Fibroblast of skin of abdomen (primary cell): ENCODE results near the gene COL25A1.
"Not testable (repeated sequence)": the region's sequence is repeated elsewhere in the genome, so short reads cannot be mapped to it uniquely, and the experiment has no call there.

Source experiments
- DNase-seq: peaks from one replicate; pipeline ENCODE4 v3.0.0-alpha.2; 2013

COL25A1 gene

GRCh38 chr4:109166586-109166985 is 135.9 kb downstream of the COL25A1 start:
- no peak for DNase-seq

DNA sequence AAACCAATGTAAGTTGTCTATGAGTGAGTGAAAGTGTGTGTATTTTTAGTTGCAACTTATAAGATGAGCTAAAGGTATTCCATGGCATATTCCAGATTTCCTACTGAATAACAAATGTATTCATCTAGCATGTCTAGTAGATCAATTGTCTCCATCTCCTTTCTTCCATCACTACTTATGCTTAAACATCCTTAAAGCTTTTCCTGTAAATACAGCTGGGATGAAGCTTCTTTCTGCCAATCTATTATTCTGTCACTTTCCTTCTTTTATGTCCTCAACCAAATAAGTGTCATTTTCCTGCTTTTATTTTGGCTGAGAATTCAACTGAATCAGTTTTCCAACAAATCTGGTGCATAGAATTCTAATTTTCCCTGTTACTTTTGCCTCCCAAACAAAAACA is 136.3 kb downstream of the COL25A1 start:
- no peak for DNase-seq

- peak; percentile 73 for DNase-seq
Observed at GRCh38 chr4:109164011-109164410, 138.4 kb downstream of the COL25A1 start.

- no peak for DNase-seq
Observed at GRCh38 chr4:109163493-109163892, 139.0 kb downstream of the COL25A1 start.

DNA sequence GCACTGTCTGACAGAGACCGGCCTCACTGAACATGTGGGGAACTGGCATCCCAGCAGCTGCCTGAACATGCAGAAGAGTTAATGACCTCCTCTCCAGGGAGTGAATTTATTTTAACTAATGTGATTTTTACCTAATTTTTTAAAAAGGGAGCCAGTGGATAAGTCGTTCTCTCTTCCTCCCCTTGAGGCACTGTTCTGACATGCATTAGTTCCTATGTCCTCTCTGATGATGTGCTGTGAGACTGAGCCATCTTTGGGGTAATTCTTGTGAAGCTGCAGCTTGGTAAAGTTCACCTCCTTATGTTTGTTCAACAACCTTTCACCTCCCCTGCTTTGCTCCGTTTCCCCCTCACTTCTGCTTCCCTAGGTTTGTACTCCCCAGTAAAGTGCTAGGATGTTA is 139.7 kb downstream of the COL25A1 start:
- no peak for DNase-seq

DNA sequence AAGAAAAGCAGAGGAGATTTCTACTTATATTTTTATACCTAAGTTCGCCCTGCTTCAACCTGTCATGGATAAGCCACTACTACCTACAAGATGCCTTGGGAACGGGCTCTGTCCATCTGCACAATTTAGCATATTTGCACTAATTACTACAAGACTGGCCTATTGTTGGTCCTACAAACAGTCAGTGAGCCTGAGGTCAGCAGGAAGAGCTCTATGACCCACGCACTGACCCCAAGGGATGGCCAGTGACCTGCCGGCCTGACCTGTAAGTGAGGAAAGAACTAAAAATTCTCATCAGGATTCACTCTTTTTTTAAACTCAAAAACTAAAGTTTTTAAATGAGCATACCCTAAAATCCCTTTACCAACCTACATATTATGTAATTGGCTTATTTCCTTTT is 142.0 kb downstream of the COL25A1 start:
- DNase-seq: no peak

- no peak for DNase-seq
Observed at GRCh38 chr4:109157696-109158095, 144.8 kb downstream of the COL25A1 start.

DNA sequence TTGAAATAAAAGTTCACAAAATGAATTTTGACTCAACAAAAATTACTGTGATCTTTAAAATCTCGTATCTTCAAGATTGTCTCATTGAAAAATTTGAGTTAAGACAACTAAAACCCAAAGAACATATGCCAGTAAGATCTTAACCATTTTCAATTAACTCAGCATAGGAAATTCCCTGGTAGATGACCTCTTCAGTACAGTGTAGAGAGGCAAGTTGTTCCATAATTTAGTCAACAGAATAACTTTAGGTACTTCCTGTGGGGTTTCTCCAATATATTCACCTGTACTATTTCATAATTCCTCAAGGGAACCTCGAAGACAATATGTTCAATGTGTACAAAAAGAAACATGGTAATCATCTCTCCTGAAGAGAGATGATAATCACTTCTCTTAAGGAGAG is 145.3 kb downstream of the COL25A1 start:
- no peak for DNase-seq

GRCh38 chr4:109156356-109156755 is 146.1 kb downstream of the COL25A1 start:
- DNase-seq: peak; percentile 74

DNA sequence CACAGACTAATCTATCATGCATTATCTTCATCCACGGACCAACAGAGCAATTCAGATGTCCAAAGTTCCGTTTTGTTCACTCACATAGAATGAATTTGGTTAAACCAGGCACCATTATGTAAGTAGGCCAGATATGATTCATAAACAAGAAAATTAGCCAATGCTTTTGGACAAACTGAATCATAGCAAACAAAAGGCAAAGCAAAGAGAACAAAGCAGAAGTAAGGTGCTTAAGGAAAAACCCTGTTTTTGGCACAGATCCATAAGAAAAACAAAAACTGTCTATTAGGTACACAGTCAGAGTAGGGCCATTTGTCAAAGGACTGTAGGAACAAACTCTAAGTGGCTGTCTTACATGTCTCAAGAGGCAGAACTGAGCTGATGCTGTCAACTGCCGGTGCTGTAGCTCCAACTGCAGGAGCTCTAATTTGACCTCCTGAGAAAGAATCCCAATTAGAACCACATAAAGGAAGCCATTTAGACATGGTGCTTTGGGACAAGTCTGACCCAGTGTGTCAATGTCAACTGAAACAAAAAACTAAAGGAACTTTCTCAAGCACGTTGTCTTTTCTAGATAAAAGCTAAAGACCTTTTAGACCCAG is 146.7 kb downstream of the COL25A1 start:
- DNase-seq: peak; percentile 13

- peak; percentile 47 for DNase-seq
Observed at GRCh38 chr4:109155084-109155483, 147.4 kb downstream of the COL25A1 start.

DNA sequence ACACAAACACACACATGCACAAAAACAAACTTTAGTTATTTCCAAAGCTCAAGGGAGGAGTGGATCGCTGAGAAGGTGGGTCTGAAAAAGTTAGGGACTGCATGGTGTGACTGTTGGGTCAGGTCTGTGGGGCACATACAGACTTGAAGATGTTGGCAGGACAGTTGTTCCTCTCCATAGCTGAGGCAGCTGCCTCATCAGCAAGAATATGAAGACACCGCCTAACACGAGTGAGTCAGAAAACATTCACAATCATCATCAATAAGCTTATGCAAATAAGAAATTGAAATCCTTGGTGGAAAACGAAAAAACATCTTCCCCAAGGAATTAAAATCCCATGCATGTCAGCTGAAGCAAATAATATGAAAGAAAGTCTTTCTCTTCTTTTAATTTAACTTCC is 148.0 kb downstream of the COL25A1 start:
- no peak for DNase-seq

DNA sequence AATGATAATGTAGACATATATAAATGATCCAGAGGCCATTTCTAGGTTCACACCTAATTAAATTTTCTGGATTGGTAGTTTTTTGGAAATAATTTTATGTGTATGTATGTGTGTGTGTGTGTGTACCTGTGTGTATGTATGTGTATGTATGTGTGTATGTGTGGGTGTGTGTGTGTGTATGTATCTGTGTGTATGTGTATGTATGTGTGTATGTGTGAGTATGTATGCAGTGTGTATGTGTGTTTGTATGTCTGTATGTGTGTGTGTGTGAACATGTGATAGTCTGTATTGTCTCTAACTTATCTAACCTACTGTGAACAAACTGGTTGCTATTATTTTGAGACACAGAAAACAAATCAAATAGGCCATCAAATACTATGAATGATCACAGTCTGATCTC is 152.6 kb downstream of the COL25A1 start:
- no peak for DNase-seq

GRCh38 chr4:109148577-109149075 is 153.8 kb downstream of the COL25A1 start:
- DNase-seq: no peak

- DNase-seq: no peak
Observed at GRCh38 chr4:109147135-109147534, 155.3 kb downstream of the COL25A1 start.

DNA sequence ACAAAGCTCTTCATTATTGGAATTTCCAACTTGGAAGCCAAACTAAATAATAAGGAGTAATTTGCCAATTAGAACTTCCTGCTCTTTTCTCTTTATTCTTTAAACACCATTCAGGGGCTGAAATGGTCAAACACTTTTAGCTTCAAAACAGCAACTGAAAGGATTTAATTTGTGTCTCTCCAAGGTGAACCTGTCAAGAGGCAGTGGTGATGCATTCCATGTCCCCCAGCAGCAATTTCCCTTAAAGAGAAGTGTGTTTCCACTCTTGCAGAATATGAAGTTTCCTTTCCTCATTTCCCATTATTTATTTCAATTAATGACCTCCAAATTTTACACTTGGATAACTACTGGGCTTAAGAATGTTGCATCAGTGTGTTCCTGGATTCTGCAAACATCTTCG is 156.0 kb downstream of the COL25A1 start:
- DNase-seq: no peak

GRCh38 chr4:109138125-109138524 is 164.3 kb downstream of the COL25A1 start:
- not testable (repeated sequence) for DNase-seq

DNA sequence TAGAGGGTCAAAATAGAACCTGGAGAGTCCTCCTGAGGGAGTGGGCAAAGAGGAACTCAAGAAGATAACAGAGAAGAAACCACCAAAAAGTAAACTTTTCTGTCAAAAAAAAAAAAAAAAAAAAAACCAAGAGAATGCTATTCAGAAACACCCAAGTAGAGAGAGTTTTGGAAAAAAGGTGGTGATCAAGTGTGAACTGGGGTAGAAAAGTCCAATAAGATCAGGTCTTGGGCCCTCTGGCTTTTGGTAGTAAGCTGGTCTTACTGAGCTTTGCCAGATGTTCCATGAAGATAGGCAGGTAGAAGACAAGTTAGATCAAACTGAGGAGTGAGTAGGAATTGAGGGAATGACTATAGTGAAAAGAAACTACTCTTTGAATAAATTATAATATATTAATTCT is 167.5 kb downstream of the COL25A1 start:
- no peak for DNase-seq

GRCh38 chr4:109134268-109134667 is 168.2 kb downstream of the COL25A1 start:
- peak; percentile 28 for DNase-seq

DNA sequence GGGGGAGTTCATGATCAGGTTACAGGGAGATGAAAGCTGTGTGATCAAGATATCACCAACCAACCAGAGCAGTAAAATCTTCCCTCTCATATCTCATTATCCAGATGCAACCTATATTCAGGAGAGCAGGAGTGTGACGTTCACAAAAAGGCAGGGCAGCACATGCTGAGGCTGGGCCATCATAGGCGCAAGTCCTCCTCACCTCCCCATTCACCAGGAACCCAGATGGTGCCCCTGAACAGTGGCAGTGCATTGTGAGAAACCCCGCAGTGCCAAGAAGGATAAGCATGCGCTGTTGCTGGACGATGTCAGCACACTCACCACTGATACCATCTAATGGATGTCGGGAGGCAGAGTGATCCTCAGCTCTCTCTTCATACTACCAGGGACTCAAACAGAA is 170.9 kb downstream of the COL25A1 start:
- DNase-seq: no peak

DNA sequence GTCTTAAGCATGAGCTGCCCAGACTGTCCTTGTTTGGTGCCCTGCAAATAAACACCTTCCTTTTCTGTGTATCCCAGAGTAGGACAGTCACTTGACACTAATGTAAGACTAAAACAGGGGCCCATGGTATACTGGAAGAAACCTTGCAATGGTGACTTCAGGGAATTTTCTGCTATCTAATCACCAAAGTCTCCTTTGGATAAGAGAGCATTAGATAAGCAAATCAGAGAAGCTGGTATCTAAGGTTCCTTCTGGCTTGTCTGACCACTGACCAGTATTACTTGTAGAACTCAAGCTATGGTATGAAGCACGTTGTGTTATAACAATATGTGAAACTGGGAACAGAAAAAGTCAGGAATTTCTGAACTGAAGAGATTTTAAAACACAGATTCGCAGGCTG is 173.9 kb downstream of the COL25A1 start:
- DNase-seq: no peak

GRCh38 chr4:109127866-109128265 is 174.6 kb downstream of the COL25A1 start:
- no peak for DNase-seq

DNA sequence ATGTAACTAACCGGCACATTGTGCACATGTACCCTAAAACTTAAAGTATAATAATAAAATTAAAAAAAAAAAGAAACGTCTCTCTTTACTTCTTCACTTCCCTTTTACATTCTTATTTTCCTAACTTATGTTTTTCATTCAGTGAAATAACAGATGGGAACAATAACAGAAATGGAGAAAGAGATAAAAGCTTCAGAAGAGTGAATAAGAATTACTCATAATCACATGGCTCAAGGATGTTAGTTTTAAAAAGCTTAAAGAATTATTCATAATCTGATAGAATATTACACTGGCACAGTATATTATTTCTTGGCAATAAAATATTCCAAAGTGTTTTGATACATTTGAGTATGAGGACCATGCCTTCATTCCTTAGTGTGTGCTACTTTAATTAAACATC is 175.6 kb downstream of the COL25A1 start:
- DNase-seq: no peak

- no peak for DNase-seq
Observed at GRCh38 chr4:109125084-109125483, 177.4 kb downstream of the COL25A1 start.

DNA sequence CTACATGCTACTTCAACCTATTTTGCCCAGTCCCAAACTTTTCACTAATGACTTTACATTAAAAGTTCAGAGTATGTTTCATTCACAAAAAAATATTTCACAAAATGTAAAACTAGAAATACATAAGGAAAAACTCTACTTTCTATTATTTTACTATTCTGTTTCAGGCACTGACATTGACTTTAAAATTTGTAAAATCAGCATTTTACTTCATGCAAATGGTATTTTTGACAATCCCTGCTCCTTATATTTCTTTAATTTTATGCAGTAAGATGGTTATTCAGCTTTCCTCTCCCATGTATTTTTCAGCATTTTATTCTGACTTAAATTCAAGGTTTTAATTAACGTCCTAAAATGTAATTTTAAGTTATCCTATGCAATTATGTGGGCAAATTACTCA is 178.5 kb downstream of the COL25A1 start:
- no peak for DNase-seq
